ENCODE data around the gene PLAAT2. TPM values are rescaled to one million over a fixed set of nuclear protein-coding genes. Genes with fewer than 3 reads are reported as not detected.

The PLAAT2 gene
- total RNA-seq, 6 donors from 2014 or later, result 1.9 to 10.5 (median 5.5) TPM

DNA sequence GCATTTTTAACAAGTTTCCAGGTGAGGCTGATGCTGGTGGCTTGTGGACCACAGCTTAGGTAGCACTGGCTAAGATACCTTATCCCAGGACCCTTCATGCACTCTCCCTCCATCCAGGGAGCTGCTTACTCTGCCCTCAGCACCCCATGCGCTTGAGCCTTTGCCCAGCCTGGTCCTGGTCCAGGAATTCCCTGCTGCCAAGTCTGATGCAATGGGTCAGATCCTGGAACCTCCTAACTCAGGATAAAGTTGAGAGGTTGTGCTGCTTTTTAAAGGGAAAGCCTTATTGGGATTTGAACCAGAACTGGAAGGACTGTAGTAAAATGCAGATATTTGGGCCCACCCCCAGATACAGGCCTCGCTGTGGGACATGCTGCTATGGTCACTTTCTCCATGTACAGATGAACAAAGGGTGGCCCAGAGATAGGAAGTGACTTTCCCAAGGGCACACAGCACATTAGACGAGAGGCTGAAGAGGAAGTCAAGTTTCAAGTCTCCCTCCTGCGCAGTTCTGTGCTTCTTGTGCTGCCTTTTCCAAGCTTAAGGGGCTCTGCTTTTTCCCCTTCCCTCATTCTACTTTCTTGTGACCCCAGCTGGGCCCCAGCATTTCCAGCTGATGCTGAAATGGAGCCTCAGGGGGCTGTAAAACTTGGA, 58.1 kb downstream of the PLAAT2 start:
- peak overlapping the region in 1 of 4 donors; percentile 40 for H3K27ac ChIP-seq
- peaks cover 0 to 5% (median 5%) of the 10 kb centered on the region in 4 donors for H3K9me3 ChIP-seq
- no peaks in the 10 kb centered on the region for H3K36me3 ChIP-seq
- TF ChIP-seq POLR2AphosphoS5 (IDR thresholded peaks at IDR 0.05) (no peak), POLR2A (IDR thresholded peaks at IDR 0.05) (no peak), EP300 (IDR thresholded peaks at IDR 0.05) (no peak)
- TF ChIP-seq, protein P1, sequence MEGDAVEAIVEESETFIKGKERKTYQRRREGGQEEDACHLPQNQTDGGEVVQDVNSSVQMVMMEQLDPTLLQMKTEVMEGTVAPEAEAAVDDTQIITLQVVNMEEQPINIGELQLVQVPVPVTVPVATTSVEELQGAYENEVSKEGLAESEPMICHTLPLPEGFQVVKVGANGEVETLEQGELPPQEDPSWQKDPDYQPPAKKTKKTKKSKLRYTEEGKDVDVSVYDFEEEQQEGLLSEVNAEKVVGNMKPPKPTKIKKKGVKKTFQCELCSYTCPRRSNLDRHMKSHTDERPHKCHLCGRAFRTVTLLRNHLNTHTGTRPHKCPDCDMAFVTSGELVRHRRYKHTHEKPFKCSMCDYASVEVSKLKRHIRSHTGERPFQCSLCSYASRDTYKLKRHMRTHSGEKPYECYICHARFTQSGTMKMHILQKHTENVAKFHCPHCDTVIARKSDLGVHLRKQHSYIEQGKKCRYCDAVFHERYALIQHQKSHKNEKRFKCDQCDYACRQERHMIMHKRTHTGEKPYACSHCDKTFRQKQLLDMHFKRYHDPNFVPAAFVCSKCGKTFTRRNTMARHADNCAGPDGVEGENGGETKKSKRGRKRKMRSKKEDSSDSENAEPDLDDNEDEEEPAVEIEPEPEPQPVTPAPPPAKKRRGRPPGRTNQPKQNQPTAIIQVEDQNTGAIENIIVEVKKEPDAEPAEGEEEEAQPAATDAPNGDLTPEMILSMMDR (IDR thresholded peaks at IDR 0.05), result no peak
- WGBS, 2 donors, result 56 to 62% methylated on average over 4 of the region's 4 CpGs
- peaks cover 8 to 30% (median 20%) of the 10 kb centered on the region in 4 donors for H3K4me1 ChIP-seq
- ATAC-seq (ENCODE audit: low FRiP score in 2 of 2), result peak in 1 of 2 donors; percentile 30
- no peak overlapping the region for H3K4me3 ChIP-seq
- peak in 1 of 2 donors; percentile 62 for DNase-seq
- no peaks in the 10 kb centered on the region for H3K27me3 ChIP-seq

DNA sequence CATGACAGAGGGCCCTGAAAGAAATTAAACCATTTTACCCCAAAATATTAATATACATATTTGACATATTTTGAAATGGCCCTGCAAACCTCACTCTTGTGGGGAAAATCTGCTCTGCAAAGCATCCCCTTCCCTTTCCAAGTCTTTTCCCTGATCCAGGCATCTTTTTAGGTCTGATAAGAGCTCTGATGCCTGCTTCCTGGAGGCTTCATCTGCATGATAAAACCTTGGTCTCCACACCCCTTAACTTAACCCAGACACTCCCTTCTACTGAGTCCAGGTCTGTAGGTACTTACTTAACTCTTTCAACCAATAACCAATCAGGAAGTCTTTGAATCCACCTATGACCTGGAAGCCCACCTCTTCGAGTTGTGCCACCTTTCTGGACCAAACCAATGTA, 59.1 kb downstream of the PLAAT2 start:
- DNase-seq (no peak), ATAC-seq (ENCODE audit: low FRiP score in 2 of 2) (no peak)

DNA sequence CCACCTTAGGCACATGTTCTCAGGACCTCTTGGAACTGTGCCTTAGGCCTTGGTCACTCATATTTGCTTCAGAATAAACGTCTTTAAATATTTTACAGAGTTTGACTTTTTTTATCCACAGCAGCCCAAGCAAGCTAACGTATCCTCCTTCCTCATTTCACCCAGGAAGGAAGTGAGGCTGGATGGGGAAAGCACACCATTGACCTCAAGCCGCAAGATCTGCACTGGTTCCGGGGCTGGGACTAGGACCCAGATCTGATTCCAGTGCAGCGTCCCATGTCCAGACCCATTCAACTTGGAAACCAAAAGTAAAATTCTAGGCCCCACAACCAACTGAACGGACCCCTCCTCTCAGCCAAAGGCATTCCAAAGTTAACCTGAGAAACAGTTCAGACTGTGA, 59.7 kb downstream of the PLAAT2 start:
- 60 to 77% methylated on average over 6 of the region's 6 CpGs for WGBS, 2 donors
- TF ChIP-seq POLR2A (IDR thresholded peaks at IDR 0.05) (no peak), EP300 (IDR thresholded peaks at IDR 0.05) (no peak), POLR2AphosphoS5 (IDR thresholded peaks at IDR 0.05) (no peak)
- TF ChIP-seq, protein P1 (IDR thresholded peaks at IDR 0.05), result no peak
- Histone ChIP-seq H3K27me3 (no peaks in the 10 kb centered on the region), H3K4me3 (no peak overlapping the region), H3K9me3 (peaks cover 4 to 13% (median 8%) of the 10 kb centered on the region in 4 donors), H3K27ac (no peak overlapping the region), H3K4me1 (peaks cover 8 to 30% (median 20%) of the 10 kb centered on the region in 4 donors), H3K36me3 (no peaks in the 10 kb centered on the region)
- DNase-seq (peak in 1 of 2 donors; percentile 51), ATAC-seq (ENCODE audit: low FRiP score in 2 of 2) (peak; percentile 67 to 72)

More for the DNA sequence above, 59.1 kb downstream of the PLAAT2 start:
- WGBS, 2 donors, result 77 to 89% methylated on average over 1 of the region's 1 CpG
- Histone ChIP-seq H3K36me3 (no peaks in the 10 kb centered on the region), H3K27me3 (no peaks in the 10 kb centered on the region), H3K4me1 (peaks cover 8 to 30% (median 20%) of the 10 kb centered on the region in 4 donors), H3K9me3 (peaks cover 4 to 13% (median 8%) of the 10 kb centered on the region in 4 donors), H3K27ac (no peak overlapping the region), H3K4me3 (no peak overlapping the region)
- TF ChIP-seq POLR2AphosphoS5 (IDR thresholded peaks at IDR 0.05) (no peak), EP300 (IDR thresholded peaks at IDR 0.05) (no peak), POLR2A (IDR thresholded peaks at IDR 0.05) (no peak)
- TF ChIP-seq, protein P1 (IDR thresholded peaks at IDR 0.05), result no peak

Other genes starting within 250 kb of the PLAAT2 start
- not detected for gene SLC22A9, start 193.6 kb downstream of the PLAAT2 start, total RNA-seq
- 1 to 10 TPM; 1.0 to 7.2 (median 3.1) TPM for gene PLAAT5, start 72.2 kb downstream of the PLAAT2 start, total RNA-seq
- gene LGALS12, start 57.3 kb downstream of the PLAAT2 start, total RNA-seq, result 1 to 10 TPM in 1 of 6 donors, under 1 TPM in 3, not detected in 2; 0.61 to 1.8 (median 0.76) TPM
- gene PLAAT4, start 26.6 kb downstream of the PLAAT2 start, total RNA-seq, result 100 to 1,000 TPM in 5 of 6 donors, 10 to 100 TPM in 1; 91.1 to 272 (median 192) TPM
- gene PLAAT3, start 51.1 kb upstream of the PLAAT2 start, total RNA-seq, result 100 to 1,000 TPM in 3 of 6 donors, 10 to 100 TPM in 3; 36.7 to 128 (median 89.5) TPM
- 10 to 100 TPM; 16.8 to 75.1 (median 61.2) TPM for gene ATL3, start 108.0 kb upstream of the PLAAT2 start, total RNA-seq
- gene RTN3, start 118.1 kb upstream of the PLAAT2 start, total RNA-seq, result 100 to 1,000 TPM in 4 of 6 donors, 10 to 100 TPM in 2; 41.9 to 153 (median 113) TPM
- gene ZFTA, start 205.4 kb upstream of the PLAAT2 start, total RNA-seq, result 10 to 100 TPM in 3 of 6 donors, 1 to 10 TPM in 3; 6.1 to 13.1 (median 9.7) TPM

Data from upper lobe of left lung (tissue), 6 donors.